HG03064 (cell line): Measurements from ENCODE around the gene DDX50.
A peak's percentile ranks its signal among the peaks of the same experiment; 100 is the strongest.
"Not testable (repeated sequence)": the region's sequence is repeated elsewhere in the genome, so short reads cannot be mapped to it uniquely, and the experiment has no call there.

Source experiments
- ATAC-seq: cut with Tn5 transposase; IDR thresholded peaks from one replicate; pipeline ENCODE4 v1.9.1; 2021; ENCODE audit warnings: low read depth; ENCODE audit not compliant: unreplicated experiment

The DDX50 gene

DNA sequence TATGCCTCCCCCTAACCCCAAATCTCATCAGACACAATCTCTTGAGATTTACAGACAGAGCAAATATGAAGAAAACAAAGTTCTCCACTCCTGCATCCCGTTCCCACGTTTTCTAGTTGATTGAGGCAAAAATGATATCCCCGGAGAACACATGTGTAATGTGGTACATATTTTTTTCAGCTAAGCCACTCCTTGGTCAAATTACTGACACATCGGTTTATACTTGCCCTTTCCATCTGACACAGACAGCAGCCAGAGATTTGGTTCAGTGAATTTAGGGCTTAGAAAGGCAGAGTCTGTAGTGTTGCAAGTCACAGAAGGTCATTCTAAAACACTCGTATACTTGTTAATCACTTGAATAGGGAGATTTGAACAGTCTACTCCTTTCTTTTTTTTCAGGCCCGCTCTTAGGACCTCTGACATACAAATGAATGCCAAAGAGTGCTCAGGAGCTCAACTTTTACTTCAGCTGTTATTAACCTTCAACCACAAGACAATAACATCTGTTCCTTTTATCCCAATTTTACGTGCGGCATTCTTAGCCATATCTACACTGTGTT, 1.8 kb upstream of the DDX50 start:
- no peak for ATAC-seq

DNA sequence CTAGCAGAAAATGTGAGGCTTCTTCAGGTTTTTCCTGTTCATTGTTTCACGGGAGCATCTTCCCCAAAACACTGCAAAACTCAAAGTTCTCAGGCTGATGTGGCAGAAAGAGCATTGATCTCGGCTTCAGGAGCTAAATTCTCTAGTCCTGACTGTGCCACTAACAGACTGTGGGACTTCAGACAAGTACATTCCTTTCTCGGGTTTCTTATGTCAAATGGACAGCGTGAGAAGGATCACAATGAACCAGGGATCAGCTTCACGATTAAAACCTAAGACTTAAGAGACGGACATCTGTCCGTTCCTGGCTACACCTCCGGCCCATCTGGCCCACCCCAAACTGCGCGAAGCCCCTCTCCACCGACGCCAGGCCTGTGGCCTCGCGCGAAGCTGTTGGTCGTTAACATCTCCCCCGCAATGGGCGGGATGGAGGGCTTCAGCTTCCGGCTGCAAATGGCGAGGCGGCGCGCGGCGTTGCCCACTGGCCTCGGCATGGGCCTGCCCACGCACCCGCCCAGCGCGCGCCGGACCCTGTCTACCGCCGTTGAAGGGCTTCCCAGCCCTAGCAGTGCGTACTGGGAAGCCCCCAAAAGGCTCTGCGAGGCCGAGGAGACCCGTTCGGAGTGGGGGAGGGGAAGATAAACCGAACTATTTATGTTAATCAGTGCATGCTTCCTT, 549 bp upstream of the DDX50 start:
- ATAC-seq = peak; percentile 44

DNA sequence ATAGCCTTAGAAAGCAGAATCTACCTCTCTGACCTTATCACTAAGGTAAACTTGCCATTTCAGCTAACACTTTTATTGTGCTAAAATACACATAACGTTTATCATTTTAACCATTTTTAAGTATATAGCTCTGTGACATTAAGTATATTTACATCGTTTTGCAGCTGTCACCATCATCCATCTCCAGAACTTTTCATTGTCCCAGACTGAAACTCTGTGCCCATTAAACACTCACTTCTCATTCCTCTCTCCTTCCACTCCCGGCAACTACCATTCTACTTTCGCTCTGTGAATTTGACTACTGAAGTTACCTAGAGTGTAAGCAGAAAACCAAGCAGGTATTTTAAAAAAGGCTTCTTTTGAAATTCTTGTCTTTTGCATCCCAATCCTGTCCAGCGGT, 1.3 kb downstream of the DDX50 start:
- no peak for ATAC-seq

DNA sequence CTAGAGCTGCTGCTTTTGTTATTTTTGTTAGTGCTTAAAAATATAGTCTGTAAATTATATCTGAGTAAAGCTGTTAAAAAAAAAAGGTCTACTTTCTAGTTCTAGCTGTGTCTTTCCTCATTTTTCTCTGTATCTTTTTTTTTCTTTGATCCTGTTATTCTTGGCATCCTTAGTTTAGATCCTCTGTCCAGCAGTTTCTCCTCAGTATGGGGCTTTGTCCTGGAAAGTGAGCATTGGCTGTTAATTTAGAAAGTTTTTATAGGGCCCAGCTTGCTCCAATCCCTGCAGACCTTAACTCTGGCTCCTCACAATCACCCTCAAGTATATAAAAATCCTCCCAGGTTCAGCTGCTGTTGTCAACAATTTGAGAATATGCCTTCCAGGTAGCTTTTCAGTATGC, 23.5 kb downstream of the DDX50 start:
- no peak for ATAC-seq

DNA sequence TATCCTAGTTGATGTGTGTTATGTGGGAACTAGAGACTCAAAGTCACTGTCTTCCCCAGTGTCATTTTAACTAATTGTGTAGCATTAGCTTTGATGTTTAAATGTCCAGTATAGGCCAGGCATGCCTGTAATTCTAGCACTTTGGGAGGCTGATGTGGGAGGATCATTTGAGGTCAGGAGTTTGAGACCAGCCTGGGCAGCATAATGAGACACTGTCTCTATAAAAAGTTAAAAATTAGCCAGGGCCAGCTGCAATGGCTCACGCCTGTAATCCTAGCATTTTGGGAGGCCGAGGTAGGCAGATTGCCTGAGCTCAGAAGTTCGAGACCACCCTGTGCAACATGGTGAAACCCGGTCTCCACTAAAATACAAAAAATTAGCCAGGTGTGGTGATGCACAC, 24.4 kb downstream of the DDX50 start:
- ATAC-seq = no peak

DNA sequence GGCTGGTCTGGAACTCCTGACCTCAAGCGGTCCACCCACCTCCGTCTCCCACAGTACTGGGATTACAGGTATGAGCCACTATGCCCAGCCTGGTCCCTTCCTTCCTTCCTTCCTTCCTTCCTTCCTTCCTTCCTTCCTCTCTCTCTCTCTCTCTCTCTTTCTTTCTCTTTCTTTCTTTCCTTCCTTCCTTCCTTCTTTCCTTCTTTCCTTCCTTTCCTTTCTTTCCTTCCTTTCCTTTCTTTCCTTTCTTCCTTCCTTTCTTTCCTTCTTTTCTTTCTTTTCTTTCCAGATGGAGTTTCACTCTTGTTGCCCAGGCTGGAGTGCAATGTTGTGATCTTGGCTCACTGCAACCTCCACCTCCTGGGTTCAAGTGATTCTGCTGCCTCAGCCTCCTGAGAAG, 28.0 kb downstream of the DDX50 start:
- ATAC-seq = not testable (repeated sequence)

DNA sequence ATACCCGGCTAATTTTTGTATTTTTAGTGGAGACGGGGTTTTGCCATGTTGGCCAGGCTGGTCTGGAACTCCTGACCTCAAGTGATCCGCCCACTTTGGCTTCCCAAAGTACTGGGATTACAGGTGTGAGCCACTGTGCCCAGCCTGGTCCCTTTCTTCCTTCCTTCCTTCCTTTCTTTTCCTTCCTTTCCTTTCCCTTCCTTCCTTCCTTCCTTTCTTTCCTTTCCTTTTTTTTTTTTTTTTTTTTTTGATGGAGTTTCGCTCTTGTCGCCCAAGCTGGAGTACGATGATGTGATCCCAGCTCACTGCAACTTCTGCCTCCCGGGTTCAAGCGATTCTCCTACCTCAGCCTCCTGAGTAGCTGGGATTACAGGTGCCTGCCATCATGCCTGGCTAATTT, 28.8 kb downstream of the DDX50 start:
- not testable (repeated sequence) for ATAC-seq

DNA sequence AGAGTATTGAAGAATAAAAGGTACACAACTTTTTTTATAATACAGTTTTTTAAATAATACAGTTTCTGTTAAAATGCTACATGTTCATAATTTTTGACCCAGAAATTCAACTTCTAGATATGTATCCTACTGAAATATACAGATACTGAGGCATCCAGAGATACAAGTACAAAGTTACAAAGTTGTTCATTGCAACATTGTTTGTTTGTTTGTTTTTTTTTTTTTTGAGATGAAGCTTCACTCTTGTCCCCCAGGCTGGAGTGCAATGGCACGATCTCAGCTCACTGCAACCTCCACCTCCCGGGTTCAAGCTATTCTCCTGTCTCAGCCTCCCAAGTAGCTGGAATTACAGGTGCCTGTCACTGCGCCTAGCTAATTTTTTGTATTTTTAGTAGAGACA, 31.7 kb downstream of the DDX50 start:
- not testable (repeated sequence) for ATAC-seq

DNA sequence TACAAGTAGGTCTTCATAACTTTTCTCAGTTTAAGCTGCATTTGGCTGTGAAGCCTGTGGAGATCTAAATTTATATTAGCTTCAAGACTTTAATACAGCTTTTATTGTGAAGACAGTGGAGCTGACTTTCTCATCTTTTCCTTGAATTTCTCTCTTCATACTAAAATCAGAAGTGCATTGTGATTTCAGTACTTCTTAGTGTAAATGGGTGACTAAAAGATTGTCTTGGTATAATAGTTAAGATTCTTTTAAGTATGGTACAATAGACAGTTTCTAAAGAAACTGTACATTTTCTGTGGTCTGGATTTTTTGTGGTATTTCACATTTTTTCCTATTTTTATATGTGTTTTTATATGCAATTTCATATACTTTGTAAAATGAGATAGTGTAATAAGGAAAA, 33.9 kb downstream of the DDX50 start:
- no peak for ATAC-seq

DNA sequence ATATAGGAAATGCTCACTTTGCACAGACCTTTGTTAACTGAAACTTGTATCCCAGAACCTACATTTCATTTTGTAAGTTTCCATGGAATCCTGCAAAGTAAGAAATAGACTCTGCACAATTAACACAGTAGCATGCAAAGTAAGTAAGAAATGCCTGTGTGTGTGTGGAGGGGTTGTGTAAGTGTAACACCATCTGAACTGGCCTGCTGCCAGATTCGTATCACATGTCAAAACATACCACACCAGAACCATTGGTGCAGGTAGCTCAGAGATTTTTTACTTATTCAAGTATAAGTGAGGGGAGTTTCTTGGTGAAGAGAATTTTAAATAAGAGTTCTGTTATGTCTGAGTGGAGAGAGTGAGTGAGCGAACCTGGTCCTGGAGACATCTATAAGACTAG, 37.0 kb downstream of the DDX50 start:
- no peak for ATAC-seq

DNA sequence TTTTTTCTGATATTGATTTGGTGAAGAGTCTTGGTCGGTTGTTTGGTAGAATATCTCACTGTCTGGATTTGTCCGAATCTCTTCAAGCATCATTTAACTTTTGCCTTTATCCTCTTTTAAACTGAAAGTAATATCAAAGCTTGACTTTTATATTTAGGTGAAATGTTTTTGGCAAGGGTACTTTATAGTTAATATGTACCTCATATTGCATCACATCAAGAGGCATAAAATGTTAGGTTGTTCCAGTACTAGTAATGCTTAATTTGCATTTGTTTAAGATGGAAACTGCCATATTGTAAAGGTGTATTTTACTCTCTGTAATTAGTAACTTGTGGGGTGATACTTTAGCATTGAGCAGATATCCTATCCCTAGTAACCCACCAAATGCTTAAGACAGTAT, 37.8 kb downstream of the DDX50 start:
- no peak for ATAC-seq

DNA sequence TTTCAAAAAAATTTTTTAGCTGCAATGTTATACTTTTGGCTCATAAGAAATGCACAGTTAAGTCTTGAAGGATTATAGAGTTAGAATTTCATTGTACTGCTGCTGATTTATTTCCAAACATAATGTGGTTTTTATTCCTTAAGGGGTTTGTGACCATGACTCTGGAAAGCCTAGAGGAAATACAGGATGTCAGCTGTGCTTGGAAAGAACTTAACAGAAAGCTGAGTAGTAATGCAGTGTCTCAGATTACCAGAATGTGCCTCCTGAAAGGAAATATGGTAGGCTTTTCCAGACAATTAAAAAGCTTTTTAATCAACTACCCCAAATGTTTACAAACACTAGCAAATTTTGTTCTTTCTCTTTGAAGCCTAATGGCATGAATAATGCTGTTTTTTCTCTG, 39.8 kb downstream of the DDX50 start:
- not testable (repeated sequence) for ATAC-seq

DNA sequence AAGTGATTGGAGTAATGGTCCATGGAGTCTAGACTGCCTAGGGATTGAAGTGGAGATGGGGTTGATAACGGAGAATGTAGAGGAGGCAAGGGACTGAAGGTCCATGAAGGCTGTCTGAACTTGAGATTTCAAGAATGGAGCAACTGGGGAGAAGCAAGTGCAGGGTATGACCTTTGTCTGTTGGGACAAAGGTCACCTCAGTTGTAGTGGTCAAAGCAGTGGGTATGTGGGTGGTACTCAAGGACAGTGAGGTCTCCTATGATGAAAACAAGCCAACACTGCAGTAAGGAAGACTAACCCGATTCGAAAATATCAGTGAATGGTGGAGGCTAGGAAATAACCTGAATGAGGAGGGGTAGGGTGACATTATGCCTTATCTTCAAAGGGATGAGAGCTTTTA, 49.5 kb downstream of the DDX50 start:
- no peak for ATAC-seq

DNA sequence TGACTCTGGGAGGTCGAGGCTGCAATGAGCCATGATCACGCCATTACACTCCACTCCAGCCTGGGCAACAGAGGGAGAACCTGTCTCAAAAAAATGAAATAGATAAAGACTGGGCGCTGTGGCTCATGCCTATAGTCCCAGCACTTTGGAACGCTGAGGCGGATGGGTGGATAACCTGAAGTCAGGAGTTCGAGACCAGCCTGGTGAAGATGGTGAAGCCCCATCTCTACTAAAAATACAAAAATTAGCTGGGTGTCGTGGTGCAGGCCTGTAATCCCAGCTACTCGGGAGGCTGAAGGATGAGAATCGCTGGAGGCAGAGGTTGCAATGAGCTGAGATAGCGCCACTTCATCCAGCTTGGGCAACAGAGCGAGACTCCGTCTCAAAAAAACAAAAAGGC, 53.8 kb downstream of the DDX50 start:
- ATAC-seq = no peak

DNA sequence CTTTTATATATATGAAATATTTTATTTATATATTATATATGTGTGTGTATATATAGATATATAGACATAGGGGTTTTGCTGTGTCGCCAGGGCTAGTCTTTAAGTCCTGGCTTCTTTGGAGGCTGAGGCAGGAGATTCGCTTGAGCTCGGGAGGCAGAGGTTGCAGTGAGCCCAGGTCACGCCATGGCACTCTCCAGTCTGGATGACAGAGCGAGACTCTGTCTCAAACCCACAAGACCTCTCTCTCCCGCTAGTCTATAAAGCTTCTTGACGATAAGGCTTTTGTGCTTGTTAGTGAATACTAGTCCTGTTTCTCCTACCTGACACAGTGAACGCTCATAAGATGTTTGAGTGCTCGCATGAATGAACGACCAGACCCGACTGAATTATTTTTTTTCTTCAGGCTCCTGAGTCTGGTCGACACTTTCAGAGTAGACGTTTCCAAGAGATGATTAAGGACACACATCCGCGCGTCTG, 54.3 kb downstream of the DDX50 start:
- ATAC-seq = peak; percentile 13

DNA sequence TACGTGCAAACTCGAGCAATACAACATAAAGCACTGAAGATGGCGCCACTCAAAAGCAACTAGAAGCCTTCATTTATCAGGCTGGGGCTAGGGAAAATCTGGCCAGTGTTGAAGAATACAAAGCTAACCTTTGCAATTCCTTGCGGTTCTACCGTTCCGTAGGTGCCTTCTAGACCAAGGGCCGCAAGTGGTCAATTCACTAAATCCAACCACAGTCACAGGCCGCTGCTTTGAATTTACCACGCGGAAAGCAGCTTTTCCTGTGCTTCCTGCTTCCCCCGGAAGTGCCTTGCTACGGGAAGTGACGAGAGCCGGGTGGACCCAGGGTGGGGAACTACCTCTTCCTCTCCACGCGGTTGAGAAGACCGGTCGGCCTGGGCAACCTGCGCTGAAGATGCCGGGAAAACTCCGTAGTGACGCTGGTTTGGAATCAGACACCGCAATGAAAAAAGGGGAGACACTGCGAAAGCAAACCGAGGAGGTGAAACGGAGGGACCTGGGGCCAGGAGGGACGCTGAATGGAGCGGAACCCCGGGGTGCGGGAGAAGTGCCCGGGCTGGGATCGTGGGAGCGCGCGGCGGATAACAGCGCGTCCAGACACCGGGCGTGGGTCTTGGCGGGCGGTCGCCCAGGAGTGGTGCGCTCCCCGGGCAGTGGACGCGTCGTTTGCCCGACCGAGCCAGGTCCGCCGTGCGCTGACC, 54.9 kb downstream of the DDX50 start, which contains the start of gene DDX21:
TSS of gene DDX21 (plus strand) at position 339 of the 701 bp plus-strand sequence. CDS start at position 395, 56 bp downstream.
- peak; percentile 86 for ATAC-seq

DNA sequence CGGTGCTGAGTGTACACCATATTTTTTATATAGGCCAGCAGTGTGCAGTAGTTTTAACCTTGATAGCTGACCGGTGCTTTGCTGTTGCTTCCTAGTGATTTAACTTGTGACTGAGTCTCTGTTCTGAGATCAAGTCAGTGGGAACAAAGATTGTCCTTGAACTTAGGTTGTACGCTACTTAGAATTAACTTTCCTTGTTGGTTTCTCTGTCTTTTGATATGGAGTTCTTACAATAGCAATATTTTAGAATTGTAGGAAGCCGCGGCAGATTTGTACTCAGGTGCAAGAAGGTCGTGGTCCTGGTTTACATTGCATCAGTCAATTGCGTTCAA, 56.1 kb downstream of the DDX50 start:
- no peak for ATAC-seq

DNA sequence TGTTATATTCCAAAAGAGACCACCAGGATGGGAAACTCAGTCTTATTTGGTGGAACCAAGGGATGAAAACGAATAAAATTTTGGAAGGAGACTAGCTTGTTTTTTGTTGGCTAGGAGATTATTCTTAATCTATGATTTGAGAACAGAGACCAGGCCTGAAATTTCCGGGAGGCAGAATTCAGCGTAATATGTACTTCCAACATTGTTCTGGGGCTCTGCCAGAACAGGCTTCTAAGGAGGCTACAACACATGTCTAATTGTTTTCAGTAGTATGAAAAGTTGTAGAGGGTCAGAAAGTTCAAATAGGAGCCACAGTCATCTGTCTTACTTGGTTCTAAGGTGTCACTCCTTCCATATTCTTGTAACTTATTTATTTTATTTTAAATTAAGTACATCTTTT, 56.5 kb downstream of the DDX50 start:
- ATAC-seq = no peak

DNA sequence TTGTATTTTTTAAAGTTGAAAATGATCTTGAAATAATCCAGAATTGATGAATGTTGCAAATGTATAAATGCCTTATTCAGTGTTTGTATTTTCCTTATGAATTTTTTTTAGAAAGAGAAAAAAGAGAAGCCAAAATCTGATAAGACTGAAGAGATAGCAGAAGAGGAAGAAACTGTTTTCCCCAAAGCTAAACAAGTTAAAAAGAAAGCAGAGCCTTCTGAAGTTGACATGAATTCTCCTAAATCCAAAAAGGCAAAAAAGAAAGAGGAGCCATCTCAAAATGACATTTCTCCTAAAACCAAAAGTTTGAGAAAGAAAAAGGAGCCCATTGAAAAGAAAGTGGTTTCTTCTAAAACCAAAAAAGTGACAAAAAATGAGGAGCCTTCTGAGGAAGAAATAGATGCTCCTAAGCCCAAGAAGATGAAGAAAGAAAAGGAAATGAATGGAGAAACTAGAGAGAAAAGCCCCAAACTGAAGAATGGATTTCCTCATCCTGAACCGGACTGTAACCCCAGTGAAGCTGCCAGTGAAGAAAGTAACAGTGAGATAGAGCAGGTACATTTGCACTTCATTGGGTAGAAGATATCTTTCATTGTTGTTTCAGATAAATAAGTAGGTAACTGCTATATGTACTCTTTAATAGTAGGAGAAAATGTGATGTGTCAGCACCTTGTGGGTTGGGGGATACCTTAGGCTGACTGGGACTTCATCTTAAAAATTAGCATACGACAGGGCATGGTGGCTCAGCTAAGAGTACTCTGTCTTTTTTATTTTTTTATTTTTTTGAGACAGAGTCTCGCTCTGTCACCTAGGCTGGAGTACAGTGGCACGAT, 58.8 kb downstream of the DDX50 start:
- ATAC-seq = no peak

DNA sequence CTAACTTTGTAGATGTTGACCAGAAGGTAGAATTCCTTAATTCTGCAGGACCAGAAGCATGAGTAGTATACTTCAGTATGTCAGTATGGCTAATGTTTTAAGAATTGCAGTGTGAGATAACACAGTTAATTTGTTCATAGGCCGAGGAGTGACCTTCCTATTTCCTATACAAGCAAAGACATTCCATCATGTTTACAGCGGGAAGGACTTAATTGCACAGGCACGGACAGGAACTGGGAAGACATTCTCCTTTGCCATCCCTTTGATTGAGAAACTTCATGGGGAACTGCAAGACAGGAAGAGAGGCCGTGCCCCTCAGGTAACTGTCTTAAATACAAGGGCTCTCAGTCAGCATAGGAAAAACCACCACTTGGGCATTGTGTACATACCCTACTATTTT, 62.0 kb downstream of the DDX50 start:
- no peak for ATAC-seq

DNA sequence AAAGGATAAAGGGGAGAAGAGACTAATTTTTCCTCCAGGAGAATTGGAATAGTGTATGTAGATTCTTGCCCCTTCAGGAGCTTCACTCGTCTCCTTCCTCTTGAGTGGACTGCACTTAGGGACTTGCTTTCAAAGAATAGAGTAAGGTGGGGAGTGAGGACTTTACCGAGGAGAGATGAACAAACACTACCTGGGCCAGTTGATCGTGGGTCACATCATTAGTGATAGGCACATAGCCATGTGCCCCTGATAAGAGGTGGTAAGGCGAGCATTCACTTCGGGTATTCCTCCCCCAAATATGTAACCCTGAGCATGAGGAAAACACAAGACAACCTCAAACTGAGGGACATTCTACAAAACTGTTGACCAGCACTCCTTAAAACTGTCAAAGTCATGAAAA, 72.9 kb downstream of the DDX50 start:
- ATAC-seq = no peak
